ENCODE data around the gene NAV1.
"Not testable (repeated sequence)": the region's sequence is repeated elsewhere in the genome, so short reads cannot be mapped to it uniquely, and the experiment has no call there.

NAV1 gene

GRCh38 chr1:201504799-201505502 is 34.0 kb upstream of the NAV1 start:
- DNase-seq, result no peak

- no peak for DNase-seq
Measured at GRCh38 chr1:201505503-201505890, 33.4 kb upstream of the NAV1 start.

- DNase-seq, result no peak
Measured at GRCh38 chr1:201506092-201506491, 32.8 kb upstream of the NAV1 start.

GRCh38 chr1:201506557-201507359 is 32.2 kb upstream of the NAV1 start, which contains the start of gene CSRP1:
CSRP1 (minus strand) TSS chr1:201507123; CDS start chr1:201496303, 10,820 bp downstream.
- peak; percentile 82 to 84 for DNase-seq

DNA sequence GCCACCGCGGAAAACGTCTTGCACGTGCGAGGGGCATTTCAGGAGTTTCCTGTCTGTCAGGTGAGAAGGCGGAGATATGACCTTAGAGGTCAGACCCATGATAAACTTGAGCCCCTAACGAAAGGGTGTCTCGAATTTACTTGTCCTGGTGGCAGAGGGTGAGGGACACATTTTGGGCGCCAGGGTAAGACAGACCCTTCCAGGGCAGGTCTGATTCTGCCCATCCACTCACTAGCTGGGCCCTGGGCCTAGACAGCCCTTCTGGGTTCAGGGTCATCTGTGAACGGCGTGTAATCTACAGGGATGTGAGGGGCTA is 31.6 kb upstream of the NAV1 start:
- DNase-seq, result no peak

DNA sequence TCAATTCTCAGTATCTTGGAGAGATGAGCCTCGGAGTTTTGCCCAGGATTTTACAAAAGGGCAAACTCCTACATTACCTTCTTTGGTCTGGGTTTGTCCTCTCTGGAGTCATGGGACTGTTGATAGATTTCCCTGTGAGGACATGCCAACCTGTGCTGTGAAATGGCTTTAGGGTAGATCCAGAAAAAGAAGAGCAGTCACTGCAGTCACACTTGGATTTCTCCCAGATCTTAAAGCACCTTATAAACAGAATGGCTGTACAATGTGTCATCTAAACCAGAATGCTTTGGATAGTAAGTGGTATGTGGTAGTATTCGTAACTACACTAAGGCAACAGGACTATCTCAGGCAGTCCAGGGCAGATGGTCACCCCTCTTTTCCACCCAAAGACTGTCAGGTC is 30.1 kb upstream of the NAV1 start:
- no peak for DNase-seq

DNA sequence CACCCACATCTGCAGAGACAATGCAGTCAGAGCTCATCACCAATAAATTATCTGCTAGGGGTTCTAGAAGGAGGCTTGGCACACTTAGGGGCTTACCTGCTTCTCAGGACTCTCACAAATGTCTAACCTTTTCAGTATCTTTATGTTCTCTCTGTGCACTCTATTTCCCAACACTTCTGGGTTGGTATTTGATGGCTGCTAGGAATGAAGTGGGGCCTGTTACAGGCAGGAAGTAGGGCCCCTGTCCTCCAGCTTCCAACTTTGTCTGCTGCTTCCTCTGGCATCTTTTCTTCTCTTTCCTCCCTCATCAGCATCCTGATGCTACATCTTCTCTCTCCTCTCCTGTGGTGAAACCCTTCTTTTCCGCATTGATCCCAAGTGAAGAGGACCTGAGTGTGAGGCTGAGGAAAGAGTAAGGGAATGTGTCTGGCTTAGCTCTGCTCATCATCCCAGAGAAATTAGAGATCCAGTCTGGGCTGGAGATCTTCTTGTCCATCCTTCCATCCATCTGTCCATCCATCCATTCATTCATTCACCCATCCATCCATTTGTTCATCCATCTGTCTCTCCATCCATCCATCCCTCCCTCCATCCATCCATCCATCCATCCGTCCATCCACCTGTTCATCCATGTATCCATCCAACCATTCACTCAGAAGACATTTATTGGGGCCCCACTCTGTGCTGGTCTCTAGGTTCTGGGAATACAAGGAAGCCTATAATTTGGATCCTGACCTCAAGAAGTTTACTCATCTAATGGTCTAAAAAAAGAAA is 29.1 kb upstream of the NAV1 start:
- no peak for DNase-seq

DNA sequence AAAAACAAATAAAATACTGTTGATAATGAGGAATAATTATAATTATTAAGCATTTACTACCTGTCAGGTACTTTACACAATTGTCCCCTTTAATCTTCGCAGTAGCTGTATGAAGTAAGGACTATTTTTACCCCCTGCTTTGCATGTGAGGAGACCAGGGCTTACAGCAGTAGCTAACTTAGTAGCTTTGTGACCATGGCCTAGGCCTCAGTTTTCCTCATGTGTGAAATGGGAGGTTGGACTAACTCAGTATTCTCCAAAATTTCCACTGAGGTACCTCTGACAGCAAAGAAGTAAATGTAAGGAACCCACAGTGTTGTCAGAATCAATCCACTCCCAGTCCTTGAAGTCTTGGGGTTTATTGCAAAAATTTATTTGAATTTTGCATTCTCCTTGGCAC is 28.2 kb upstream of the NAV1 start:
- DNase-seq, result no peak

DNA sequence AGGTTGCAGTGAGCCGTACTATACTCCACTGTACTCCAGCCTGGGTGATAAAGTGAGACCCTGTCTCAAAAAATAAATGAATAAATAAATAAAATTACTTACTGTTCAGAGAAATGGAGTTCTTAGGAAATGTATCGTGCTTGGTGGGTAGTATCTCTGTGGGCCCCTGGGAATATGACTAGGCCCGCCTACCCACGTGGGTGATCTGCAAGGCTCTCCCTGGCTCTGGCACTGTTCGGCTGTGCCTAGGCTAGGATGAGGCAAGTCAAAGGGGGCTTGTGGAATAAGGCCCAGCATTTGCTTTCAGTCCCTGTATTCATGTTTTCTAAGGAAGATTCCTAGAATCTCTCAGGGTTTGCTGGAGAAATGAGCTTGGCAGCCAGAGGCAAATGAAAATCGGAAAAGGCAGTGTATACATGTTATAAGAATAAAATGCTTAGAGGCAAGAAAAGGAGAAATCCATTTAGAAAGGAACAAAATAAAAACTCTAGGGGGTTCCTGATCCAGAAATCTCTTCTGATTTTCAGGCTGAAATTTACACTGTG is 27.5 kb upstream of the NAV1 start:
- DNase-seq, result no peak

DNA sequence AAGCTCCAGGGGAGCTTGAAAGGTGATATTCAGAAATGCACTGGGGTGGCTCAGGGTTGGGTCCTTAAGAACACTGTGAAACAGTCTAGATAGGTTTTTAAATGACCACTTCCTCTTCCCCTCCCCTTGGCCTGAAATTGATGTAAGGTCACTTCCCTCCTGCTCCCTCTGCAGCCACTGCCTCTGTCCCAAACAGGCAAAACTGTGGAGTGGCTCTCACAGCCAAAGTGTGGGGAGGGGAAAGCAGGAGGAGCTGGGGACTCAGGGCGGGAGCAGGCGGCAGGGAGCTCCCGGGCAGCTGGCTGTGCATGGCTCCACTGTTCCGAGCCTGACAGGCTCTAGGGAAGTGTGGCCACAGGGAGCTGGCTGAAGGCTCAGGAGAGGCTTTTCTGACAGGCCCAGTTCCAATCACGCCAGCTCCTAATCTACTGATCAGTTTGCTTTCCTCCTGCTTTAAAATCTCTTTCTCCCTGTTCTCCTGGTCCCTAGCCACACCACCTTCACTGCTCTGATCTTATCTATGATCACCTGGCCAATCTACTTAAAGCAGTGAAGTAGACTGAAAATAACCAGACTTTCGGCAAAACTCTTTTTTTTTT is 26.9 kb upstream of the NAV1 start:
- DNase-seq, result no peak

- no peak for DNase-seq
Measured at GRCh38 chr1:201513498-201514243, 25.3 kb upstream of the NAV1 start.

GRCh38 chr1:201514466-201514865 is 24.5 kb upstream of the NAV1 start:
- DNase-seq, result no peak

DNA sequence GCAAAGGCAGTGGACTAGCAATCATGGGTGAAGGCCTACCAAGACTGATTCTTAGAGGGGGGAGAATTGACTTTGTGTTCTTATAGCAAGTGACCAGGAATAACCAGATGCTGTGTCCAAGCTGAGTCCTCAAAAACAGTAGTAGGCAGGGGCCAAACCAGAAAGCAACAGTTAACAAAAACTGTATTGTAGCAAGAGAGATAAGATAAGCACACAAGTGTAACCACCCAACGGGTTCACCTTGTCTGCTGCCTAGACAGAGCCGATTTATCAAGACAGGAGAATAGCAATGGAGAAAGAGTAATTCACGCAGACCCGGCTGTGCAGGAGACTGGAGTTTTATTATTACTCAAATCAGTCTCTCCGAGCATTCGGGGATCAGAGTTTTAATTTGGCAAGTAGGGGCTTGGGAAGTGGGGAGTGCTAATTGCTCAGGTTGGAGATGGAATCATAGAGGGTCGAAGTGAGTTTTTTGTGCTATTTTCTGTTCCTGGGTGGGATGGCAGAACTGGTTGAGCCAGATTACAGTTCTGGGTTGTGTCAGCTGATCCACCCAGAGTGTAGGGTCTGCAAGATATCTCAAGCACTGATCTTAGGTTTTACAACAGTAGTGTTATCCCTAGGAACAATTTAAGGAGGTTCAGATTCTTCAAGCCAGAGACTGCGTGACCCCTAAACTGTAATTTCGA is 23.7 kb upstream of the NAV1 start:
- DNase-seq, result no peak

GRCh38 chr1:201515895-201516294 is 23.0 kb upstream of the NAV1 start:
- no peak for DNase-seq

DNA sequence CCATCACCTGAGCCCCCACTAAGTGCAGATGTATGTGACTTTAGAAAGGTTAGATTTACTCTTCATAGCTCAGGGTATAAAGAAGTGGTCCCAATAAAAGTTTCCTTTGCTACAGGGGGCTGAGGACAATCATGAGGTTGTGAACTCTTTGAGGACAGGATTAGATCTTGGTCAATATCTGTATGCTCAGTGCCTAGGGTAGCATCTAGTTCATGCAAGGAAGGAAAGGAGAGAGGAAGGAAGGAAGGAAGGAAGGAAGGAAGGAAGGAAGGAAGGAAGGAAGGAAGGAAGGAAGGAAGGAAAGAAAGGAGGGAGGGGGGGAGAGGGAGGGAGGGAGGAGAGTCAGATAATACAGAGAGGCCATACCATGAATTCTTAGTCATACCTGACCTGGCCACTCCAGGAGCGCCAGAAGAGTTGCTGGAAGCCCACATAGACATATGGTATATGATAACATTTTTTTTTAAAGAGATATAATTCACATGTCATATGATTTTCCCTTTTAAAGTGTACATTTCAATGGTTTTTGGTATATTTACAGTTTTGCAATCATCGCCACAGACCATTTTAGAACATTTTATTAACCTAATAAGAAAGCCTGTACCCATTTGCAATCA is 22.3 kb upstream of the NAV1 start:
- no peak for DNase-seq

- DNase-seq, result no peak
Measured at GRCh38 chr1:201517631-201518030, 21.3 kb upstream of the NAV1 start.

- no peak for DNase-seq
Measured at GRCh38 chr1:201518071-201518470, 20.9 kb upstream of the NAV1 start.

GRCh38 chr1:201520046-201520575 is 18.8 kb upstream of the NAV1 start:
- not testable (repeated sequence) for DNase-seq

DNA sequence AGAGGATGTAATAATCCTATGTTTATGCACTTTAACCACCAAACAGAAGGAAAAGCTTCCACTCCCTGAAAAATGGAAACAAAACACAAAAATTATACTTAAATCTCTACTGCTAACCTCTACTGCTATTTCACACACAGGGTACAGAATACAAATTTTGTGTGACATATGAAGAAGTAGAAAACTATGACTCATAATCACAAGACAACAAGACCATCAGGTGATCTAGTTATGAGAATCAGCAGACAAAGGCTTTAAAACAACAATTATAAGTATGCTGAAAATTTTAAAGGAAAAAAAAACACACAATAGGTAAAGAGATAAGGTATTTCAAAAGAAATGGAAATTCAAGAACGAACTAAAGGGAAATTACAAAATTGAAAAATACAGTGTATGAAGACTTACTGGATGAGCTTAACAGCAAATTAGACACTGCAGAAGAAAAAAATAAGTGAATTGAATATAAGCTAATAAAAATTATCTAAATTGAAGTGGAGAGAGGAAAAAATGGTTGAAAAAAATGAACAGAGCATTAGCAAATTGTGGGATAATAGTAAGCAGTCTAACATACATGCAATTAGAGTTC is 13.6 kb upstream of the NAV1 start:
- DNase-seq, result no peak

GRCh38 chr1:201527879-201528278 is 11.0 kb upstream of the NAV1 start:
- DNase-seq, result no peak

All from activated CD4-positive, alpha-beta T cell treated with anti-CD3 and anti-CD28 coated beads, Interleukin-2, amount 50 U/mL, for 48 hours (primary cell).